ENCODE measurements around the gene ST6GALNAC4.

GRCh38 chr9:127940593-127940992, 23.8 kb upstream of the ST6GALNAC4 start:
- TF ChIP-seq, protein P1, sequence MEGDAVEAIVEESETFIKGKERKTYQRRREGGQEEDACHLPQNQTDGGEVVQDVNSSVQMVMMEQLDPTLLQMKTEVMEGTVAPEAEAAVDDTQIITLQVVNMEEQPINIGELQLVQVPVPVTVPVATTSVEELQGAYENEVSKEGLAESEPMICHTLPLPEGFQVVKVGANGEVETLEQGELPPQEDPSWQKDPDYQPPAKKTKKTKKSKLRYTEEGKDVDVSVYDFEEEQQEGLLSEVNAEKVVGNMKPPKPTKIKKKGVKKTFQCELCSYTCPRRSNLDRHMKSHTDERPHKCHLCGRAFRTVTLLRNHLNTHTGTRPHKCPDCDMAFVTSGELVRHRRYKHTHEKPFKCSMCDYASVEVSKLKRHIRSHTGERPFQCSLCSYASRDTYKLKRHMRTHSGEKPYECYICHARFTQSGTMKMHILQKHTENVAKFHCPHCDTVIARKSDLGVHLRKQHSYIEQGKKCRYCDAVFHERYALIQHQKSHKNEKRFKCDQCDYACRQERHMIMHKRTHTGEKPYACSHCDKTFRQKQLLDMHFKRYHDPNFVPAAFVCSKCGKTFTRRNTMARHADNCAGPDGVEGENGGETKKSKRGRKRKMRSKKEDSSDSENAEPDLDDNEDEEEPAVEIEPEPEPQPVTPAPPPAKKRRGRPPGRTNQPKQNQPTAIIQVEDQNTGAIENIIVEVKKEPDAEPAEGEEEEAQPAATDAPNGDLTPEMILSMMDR (IDR thresholded peaks at IDR 0.05; ENCODE audit: low read depth, low read length) = no peak
- TF ChIP-seq EZH2phosphoT487 (IDR thresholded peaks at IDR 0.05; ENCODE audit: low read depth) = no peak
